K562 (cell line): ENCODE measurements around the gene RAB2B. TPM values are rescaled to one million over a fixed set of nuclear protein-coding genes. Genes with fewer than 3 reads are reported as not detected.
A peak's percentile ranks its signal among the peaks of the same experiment; 100 is the strongest.

Experiments used
- ARHGAP35 ChIP-seq: fragments of 450-650 bp; IDR thresholded peaks from 2 replicates; pipeline ENCODE4 v1.6.1; 2018; ENCODE audit not compliant: partially characterized antibody
- ARID1B ChIP-seq: fragments of 450-650 bp; IDR thresholded peaks from 2 replicates; pipeline ENCODE4 v1.6.1; 2016; ENCODE audit warnings: antibody characterized with exemption, mild to moderate bottlenecking, inconsistent platforms
- BHLHE40 ChIP-seq: IDR thresholded peaks from 2 replicates; pipeline ENCODE4 v1.6.1; 2011; ENCODE audit warnings: low read length, improper control_type of control experiment
- BRD4 ChIP-seq: fragments of 200-600 bp; sonication (generic); IDR thresholded peaks from 2 replicates; pipeline ENCODE4 v1.6.1; 2017; ENCODE audit warnings: inconsistent platforms
- CHD7 ChIP-seq: fragments of 200-600 bp; sonication (generic); IDR thresholded peaks from one replicate; pipeline ENCODE4 v1.6.1; 2012; ENCODE audit warnings: mild to moderate bottlenecking, low read depth, low read length, inconsistent platforms
- ELK1 ChIP-seq: sonication (generic); formaldehyde crosslinking; IDR thresholded peaks from 2 replicates; pipeline ENCODE4 v1.8.1; 2022; ENCODE audit warnings: missing genetic modification reagents
- ESRRA ChIP-seq: fragments of 450-650 bp; IDR thresholded peaks from 2 replicates; pipeline ENCODE4 v1.6.1; 2014; ENCODE audit warnings: low read depth, mild to moderate bottlenecking, moderate library complexity, borderline replicate concordance
- GTF2F1 ChIP-seq: IDR thresholded peaks from 2 replicates; pipeline ENCODE4 v1.6.1; 2011; ENCODE audit warnings: low read depth, low read length, improper control_type of control experiment
- KHSRP ChIP-seq: fragments of 450-650 bp; IDR thresholded peaks from 2 replicates; pipeline ENCODE4 v1.6.1; 2017
- KLF10 ChIP-seq: fragments of 250-450 bp; sonication (Bioruptor Pico); IDR thresholded peaks from 2 replicates; pipeline ENCODE4 v1.6.1; 2021; ENCODE audit warnings: matching md5 sums
- PATZ1 ChIP-seq: fragments of 250-450 bp; sonication (Bioruptor Pico); IDR thresholded peaks from 2 replicates; pipeline ENCODE4 v1.5.0; 2020; ENCODE audit warnings: mild to moderate bottlenecking, borderline replicate concordance
- PRPF4 ChIP-seq: fragments of 200-400 bp; formaldehyde crosslinking; IDR thresholded peaks from one replicate; pipeline ENCODE4 v1.6.1; 2017; ENCODE audit warnings: low read length, low read depth, mild to moderate bottlenecking; ENCODE audit not compliant: insufficient read depth, poor library complexity, severe bottlenecking
- SRF ChIP-seq, 2 experiments: fragments of 250-450, 450-650 bp in 1 of 2; sonication (Bioruptor Pico) in 1 of 2; sonication (generic) in 1 of 2; formaldehyde crosslinking; IDR thresholded peaks; 2 replicates each; pipeline versions ENCODE4 v1.5.0 to v1.5.1; 2020 to 2022; ENCODE audit warnings: mild to moderate bottlenecking in 1 of 2, missing genetic modification reagents in 1 of 2
- ZNF263 ChIP-seq: sonication (generic); formaldehyde crosslinking; IDR thresholded peaks from 2 replicates; pipeline ENCODE4 v1.8.0; 2022; ENCODE audit warnings: mild to moderate bottlenecking, missing genetic modification reagents, borderline replicate concordance
- ZNF354B ChIP-seq: fragments of 250-450 bp; sonication (Bioruptor Pico); IDR thresholded peaks from 2 replicates; pipeline ENCODE4 v1.4.0; 2020
- ZNF507 ChIP-seq: conservative IDR thresholded peaks from 2 replicates; pipeline ENCODE4 v1.6.1; 2017; ENCODE audit warnings: missing genetic modification characterization, missing compliant biosample characterization
- polyA plus RNA-seq, 8 experiments: library from polyadenylated mRNA; depleted of rRNA in 4 of 8; stranded (reverse) in 5 of 8; unstranded in 3 of 8; fragments of >200 nt; fragmentation: Nextera tagmentation in 2 of 8; fragmentation: Illumina TruSeq in 1 of 8; extraction: Ambion mirVana in 2 of 8; extraction: Trizol in 1 of 8; gene quantifications; 2 replicates each; pipeline versions ENCODE4 v1.2.1 to v1.2.3, GENCODE V29; 2011 to 2014; ENCODE audit warnings: inconsistent platforms in 1 of 8, missing spikeins in 1 of 8
- total RNA-seq, 7 experiments: library from RNA; depleted of rRNA in 6 of 7; stranded (reverse); fragments of >200 nt in 6 of 7; fragmentation: Illumina TruSeq in 2 of 7; extraction: Trizol in 2 of 7; gene quantifications; 2 replicates each; pipeline versions ENCODE4 v1.2.1 to v1.2.3, GENCODE V29; 2011 to 2021; ENCODE audit warnings: low replicate concordance in 1 of 7

RAB2B gene
- total and polyA plus RNA-seq, 9 of the 15 experiments (the other 6 are each of a cell fraction or from before 2014, with no cell fraction given) = 4.6 to 19.8 (median 9.8) TPM

GRCh38 chr14:21440859-21441258 is 35.9 kb downstream of the RAB2B start (continued):
- TF ChIP-seq BRD4 = no peak
- no peak for TF ChIP-seq KLF10 (CRISPR knock-in tag)
- TF ChIP-seq ARHGAP35 = no peak
- peak; percentile 58 for TF ChIP-seq ARID1B
- no peak for TF ChIP-seq ZNF354B (CRISPR knock-in tag)
- no peak for TF ChIP-seq PATZ1
- no peak for TF ChIP-seq PRPF4
- TF ChIP-seq ZNF263 (CRISPR knock-in tag) = no peak
- TF ChIP-seq ESRRA = 0 out of 2 replicates have a peak, but pooled peaks have one; percentile 8
- no peak for TF ChIP-seq ELK1 (CRISPR knock-in tag)
- TF ChIP-seq ZNF507 = no peak
- no peak for TF ChIP-seq SRF (CRISPR knock-in tag; IDR thresholded peaks at IDR 0.05)
- TF ChIP-seq CHD7 = no peak
- TF ChIP-seq GTF2F1 = no peak
- TF ChIP-seq BHLHE40 = peak; percentile 83
- no peak for TF ChIP-seq KHSRP
